HEK293 (cell line): Measurements from ENCODE around the gene RFPL1.

ENCODE experiments used
- CTCF ChIA-PET: fragments of 350-600 bp; formaldehyde crosslinking; extraction: SDS; loops from one replicate; lab custom pipeline; 2021; ENCODE audit warnings: antibody characterized with exemption; lab: Yijun Ruan, JAX
- POLR2A ChIA-PET: fragments of 300-600 bp; formaldehyde crosslinking; extraction: SDS; loops from one replicate; lab custom pipeline; 2020; ENCODE audit warnings: antibody characterized with exemption, inconsistent platforms; lab: Yijun Ruan, JAX
- H3K27ac ChIP-seq: fragments of 200-500 bp; sonication (Bioruptor generic); 2 replicates; pipeline ENCODE4 v1.5.1; 2014; ENCODE audit warnings: low read depth, low read length, control low read depth, inconsistent platforms; ENCODE audit errors: extremely low read depth
- H3K36me3 ChIP-seq, 2 experiments: fragments of 200-500 bp in 1 of 2; sonication (Bioruptor generic) in 1 of 2; 1 replicate in 1 of 2; 2 replicates in 1 of 2; pipeline ENCODE4 v1.5.1; 2014 to 2017; ENCODE audit warnings: inconsistent platforms in 2 of 2, low read length in 2 of 2; ENCODE audit not compliant: control insufficient read depth in 2 of 2, insufficient read depth in 1 of 2
- H3K4me1 ChIP-seq: fragments of 200-500 bp; sonication (Bioruptor generic); 2 replicates; pipeline ENCODE4 v1.5.1; 2014; ENCODE audit warnings: mild to moderate bottlenecking, low read length, inconsistent platforms; ENCODE audit not compliant: control insufficient read depth, insufficient read depth
- H3K4me3 ChIP-seq: 2 replicates; pipeline ENCODE4 v1.5.1; 2011; ENCODE audit warnings: low read depth, mild to moderate bottlenecking, control low read depth, low read length, moderate library complexity
- H3K9me3 ChIP-seq: fragments of 200-500 bp; sonication (Bioruptor generic); 2 replicates; pipeline ENCODE4 v1.5.1; 2014; ENCODE audit warnings: low read depth, low read length, inconsistent platforms; ENCODE audit not compliant: control insufficient read depth, insufficient read depth
- GLIS1 ChIP-seq: fragments of 450-650 bp; formaldehyde crosslinking; IDR thresholded peaks from 2 replicates; pipeline ENCODE4 v1.5.1; 2016; ENCODE audit warnings: missing biosample characterization, missing genetic modification characterization
- GLIS2 ChIP-seq: fragments of 450-650 bp; formaldehyde crosslinking; IDR thresholded peaks from 2 replicates; pipeline ENCODE4 v1.5.1; 2016; ENCODE audit warnings: missing biosample characterization, missing genetic modification characterization
- KLF1 ChIP-seq: fragments of 450-650 bp; formaldehyde crosslinking; IDR thresholded peaks from 2 replicates; pipeline ENCODE4 v1.5.1; 2016; ENCODE audit warnings: missing biosample characterization, missing genetic modification characterization
- KLF9 ChIP-seq: fragments of 450-650 bp; formaldehyde crosslinking; IDR thresholded peaks from 2 replicates; pipeline ENCODE4 v1.5.1; 2016; ENCODE audit warnings: missing biosample characterization, missing genetic modification characterization, low read depth
- RBAK ChIP-seq: fragments of 450-650 bp; formaldehyde crosslinking; IDR thresholded peaks from 2 replicates; pipeline ENCODE4 v1.5.1; 2016; ENCODE audit warnings: missing biosample characterization, missing genetic modification characterization
- SP2 ChIP-seq: fragments of 450-650 bp; formaldehyde crosslinking; IDR thresholded peaks from 2 replicates; pipeline ENCODE4 v1.5.1; 2016; ENCODE audit warnings: missing biosample characterization, missing genetic modification characterization
- SP3 ChIP-seq: fragments of 450-650 bp; formaldehyde crosslinking; IDR thresholded peaks from 2 replicates; pipeline ENCODE4 v1.5.1; 2016; ENCODE audit warnings: missing biosample characterization, missing genetic modification characterization
- ZBTB17 ChIP-seq: fragments of 450-650 bp; formaldehyde crosslinking; IDR thresholded peaks from 2 replicates; pipeline ENCODE4 v1.5.1; 2016; ENCODE audit warnings: missing biosample characterization, missing genetic modification characterization
- ZBTB7A ChIP-seq: fragments of 450-650 bp; formaldehyde crosslinking; IDR thresholded peaks from 2 replicates; pipeline ENCODE4 v1.5.1; 2016; ENCODE audit warnings: low read depth, missing biosample characterization, missing genetic modification characterization
- ZNF157 ChIP-seq: fragments of 450-650 bp; formaldehyde crosslinking; IDR thresholded peaks from 2 replicates; pipeline ENCODE4 v1.5.1; 2016; ENCODE audit warnings: missing biosample characterization, missing genetic modification characterization
- ZNF24 ChIP-seq: fragments of 450-650 bp; formaldehyde crosslinking; IDR thresholded peaks from 2 replicates; pipeline ENCODE4 v1.5.1; 2016; ENCODE audit warnings: missing biosample characterization, missing genetic modification characterization
- ZNF274 ChIP-seq, 2 experiments: fragments of 200-500 bp in 1 of 2; fragments of 450-650 bp in 1 of 2; sonication (Bioruptor generic) in 1 of 2; formaldehyde crosslinking in 1 of 2; IDR thresholded peaks; 2 replicates each; pipeline versions ENCODE4 v1.5.1 to v1.6.1; 2014 to 2016; ENCODE audit warnings: borderline replicate concordance in 1 of 2, inconsistent platforms in 1 of 2, low read length in 1 of 2, missing biosample characterization in 1 of 2, missing genetic modification characterization in 1 of 2
- ZNF335 ChIP-seq: fragments of 450-650 bp; formaldehyde crosslinking; conservative IDR thresholded peaks from 2 replicates; pipeline ENCODE4 v1.5.1; 2016; ENCODE audit warnings: missing biosample characterization, missing genetic modification characterization
- ZNF341 ChIP-seq: fragments of 450-650 bp; formaldehyde crosslinking; IDR thresholded peaks from 2 replicates; pipeline ENCODE4; 2016; ENCODE audit warnings: low read depth, missing biosample characterization, missing genetic modification characterization
- ZNF837 ChIP-seq: fragments of 450-650 bp; formaldehyde crosslinking; IDR thresholded peaks from 2 replicates; pipeline ENCODE4 v1.5.1; 2016; ENCODE audit warnings: missing biosample characterization, missing genetic modification characterization
- ZNF843 ChIP-seq: fragments of 450-650 bp; formaldehyde crosslinking; IDR thresholded peaks from 2 replicates; pipeline ENCODE4 v1.5.1; 2016; ENCODE audit warnings: missing biosample characterization, missing genetic modification characterization
- TF ChIP-seq, protein P1 (sequence below): fragments of 450-650 bp; formaldehyde crosslinking; IDR thresholded peaks from 2 replicates; pipeline ENCODE4 v1.5.1; 2016; ENCODE audit warnings: missing biosample characterization, missing genetic modification characterization
- TF ChIP-seq, protein P2 (sequence below): fragments of 450-650 bp; formaldehyde crosslinking; IDR thresholded peaks from 2 replicates; pipeline ENCODE4 v1.5.1; 2016; ENCODE audit warnings: missing biosample characterization, missing genetic modification characterization
- TF ChIP-seq, protein P3 (sequence below): fragments of 450-650 bp; formaldehyde crosslinking; IDR thresholded peaks from 2 replicates; pipeline ENCODE4 v1.5.1; 2016; ENCODE audit warnings: missing biosample characterization, missing genetic modification characterization
- TF ChIP-seq, protein P4 (sequence below): fragments of 450-650 bp; formaldehyde crosslinking; IDR thresholded peaks from 2 replicates; pipeline ENCODE4 v1.5.1; 2016; ENCODE audit warnings: missing biosample characterization, missing genetic modification characterization
- TF ChIP-seq, protein P5 (sequence below): fragments of 450-650 bp; formaldehyde crosslinking; IDR thresholded peaks from 2 replicates; pipeline ENCODE4 v1.5.1; 2016; ENCODE audit warnings: missing biosample characterization, missing genetic modification characterization

Gene RFPL1

DNA sequence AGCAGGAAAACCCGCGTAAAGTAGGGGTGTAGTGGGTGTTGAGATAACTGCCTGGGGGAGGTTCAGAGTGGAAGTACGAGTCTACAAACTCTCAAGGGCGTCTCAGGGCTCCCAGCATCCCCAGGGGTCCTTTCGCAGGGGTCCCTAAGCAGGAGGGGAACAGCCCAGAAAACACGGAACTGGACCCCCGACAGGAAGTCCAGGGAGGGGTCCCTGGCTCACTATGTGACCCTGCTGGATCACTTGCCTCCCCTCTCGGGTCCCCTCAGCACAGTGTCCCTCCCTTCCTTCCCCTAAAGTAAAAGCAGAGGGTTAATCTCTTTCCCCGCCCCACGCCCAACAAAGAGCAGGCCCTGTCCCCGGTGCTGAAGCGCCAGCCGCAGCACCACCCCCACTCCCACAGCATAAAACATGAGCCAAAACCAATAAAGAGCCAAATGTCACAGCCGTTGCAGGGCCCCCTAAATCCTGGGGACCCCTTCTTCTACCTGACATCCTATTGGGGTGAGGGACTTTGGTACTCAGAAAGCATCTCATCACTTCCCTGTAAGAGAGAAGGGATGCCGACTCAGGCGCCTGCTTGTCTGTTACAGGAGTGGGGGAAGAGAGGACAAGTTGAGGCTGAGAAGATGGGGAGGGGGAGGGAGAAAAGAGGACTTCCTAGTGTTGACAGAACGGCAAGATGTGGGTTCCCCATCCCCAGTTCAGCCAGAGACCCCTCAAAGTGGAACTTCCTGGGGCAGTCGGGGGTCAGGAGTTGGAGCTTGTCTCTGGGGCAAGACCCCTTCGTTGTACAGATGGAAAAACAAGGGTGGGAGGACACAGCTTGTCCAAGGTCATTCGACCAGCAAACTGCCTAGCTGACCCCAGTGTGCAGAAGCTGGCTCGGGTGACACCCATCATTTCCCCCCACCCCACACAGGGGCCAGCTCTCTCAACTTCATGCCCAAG lies 40.2 kb downstream of the RFPL1 start (continued):
- TF ChIP-seq ZNF837 (tag by site-specific recombination) (no peak), ZNF24 (no peak), RBAK (tag by site-specific recombination) (no peak), GLIS2 (tag by site-specific recombination) (peak; percentile 59), ZNF157 (tag by site-specific recombination) (no peak)
- TF ChIP-seq, protein P1, sequence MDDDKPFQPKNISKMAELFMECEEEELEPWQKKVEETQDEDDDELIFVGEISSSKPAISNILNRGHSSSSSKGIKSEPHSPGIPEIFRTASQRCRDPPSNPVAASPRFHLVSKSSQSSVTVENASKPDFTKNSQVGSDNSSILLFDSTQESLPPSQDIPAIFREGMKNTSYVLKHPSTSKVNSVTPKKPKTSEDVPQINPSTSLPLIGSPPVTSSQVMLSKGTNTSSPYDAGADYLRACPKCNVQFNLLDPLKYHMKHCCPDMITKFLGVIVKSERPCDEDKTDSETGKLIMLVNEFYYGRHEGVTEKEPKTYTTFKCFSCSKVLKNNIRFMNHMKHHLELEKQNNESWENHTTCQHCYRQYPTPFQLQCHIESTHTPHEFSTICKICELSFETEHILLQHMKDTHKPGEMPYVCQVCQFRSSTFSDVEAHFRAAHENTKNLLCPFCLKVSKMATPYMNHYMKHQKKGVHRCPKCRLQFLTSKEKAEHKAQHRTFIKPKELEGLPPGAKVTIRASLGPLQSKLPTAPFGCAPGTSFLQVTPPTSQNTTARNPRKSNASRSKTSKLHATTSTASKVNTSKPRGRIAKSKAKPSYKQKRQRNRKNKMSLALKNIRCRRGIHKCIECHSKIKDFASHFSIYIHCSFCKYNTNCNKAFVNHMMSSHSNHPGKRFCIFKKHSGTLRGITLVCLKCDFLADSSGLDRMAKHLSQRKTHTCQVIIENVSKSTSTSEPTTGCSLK (tag by site-specific recombination) = no peak
- TF ChIP-seq, protein P2, sequence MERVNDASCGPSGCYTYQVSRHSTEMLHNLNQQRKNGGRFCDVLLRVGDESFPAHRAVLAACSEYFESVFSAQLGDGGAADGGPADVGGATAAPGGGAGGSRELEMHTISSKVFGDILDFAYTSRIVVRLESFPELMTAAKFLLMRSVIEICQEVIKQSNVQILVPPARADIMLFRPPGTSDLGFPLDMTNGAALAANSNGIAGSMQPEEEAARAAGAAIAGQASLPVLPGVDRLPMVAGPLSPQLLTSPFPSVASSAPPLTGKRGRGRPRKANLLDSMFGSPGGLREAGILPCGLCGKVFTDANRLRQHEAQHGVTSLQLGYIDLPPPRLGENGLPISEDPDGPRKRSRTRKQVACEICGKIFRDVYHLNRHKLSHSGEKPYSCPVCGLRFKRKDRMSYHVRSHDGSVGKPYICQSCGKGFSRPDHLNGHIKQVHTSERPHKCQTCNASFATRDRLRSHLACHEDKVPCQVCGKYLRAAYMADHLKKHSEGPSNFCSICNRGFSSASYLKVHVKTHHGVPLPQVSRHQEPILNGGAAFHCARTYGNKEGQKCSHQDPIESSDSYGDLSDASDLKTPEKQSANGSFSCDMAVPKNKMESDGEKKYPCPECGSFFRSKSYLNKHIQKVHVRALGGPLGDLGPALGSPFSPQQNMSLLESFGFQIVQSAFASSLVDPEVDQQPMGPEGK (tag by site-specific recombination) = peak; percentile 11; the same call in 1 of the 2 replicates
- TF ChIP-seq, protein P3, sequence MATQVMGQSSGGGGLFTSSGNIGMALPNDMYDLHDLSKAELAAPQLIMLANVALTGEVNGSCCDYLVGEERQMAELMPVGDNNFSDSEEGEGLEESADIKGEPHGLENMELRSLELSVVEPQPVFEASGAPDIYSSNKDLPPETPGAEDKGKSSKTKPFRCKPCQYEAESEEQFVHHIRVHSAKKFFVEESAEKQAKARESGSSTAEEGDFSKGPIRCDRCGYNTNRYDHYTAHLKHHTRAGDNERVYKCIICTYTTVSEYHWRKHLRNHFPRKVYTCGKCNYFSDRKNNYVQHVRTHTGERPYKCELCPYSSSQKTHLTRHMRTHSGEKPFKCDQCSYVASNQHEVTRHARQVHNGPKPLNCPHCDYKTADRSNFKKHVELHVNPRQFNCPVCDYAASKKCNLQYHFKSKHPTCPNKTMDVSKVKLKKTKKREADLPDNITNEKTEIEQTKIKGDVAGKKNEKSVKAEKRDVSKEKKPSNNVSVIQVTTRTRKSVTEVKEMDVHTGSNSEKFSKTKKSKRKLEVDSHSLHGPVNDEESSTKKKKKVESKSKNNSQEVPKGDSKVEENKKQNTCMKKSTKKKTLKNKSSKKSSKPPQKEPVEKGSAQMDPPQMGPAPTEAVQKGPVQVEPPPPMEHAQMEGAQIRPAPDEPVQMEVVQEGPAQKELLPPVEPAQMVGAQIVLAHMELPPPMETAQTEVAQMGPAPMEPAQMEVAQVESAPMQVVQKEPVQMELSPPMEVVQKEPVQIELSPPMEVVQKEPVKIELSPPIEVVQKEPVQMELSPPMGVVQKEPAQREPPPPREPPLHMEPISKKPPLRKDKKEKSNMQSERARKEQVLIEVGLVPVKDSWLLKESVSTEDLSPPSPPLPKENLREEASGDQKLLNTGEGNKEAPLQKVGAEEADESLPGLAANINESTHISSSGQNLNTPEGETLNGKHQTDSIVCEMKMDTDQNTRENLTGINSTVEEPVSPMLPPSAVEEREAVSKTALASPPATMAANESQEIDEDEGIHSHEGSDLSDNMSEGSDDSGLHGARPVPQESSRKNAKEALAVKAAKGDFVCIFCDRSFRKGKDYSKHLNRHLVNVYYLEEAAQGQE = peak; percentile 95
- TF ChIP-seq, all 188 proteins: peak for 12

DNA sequence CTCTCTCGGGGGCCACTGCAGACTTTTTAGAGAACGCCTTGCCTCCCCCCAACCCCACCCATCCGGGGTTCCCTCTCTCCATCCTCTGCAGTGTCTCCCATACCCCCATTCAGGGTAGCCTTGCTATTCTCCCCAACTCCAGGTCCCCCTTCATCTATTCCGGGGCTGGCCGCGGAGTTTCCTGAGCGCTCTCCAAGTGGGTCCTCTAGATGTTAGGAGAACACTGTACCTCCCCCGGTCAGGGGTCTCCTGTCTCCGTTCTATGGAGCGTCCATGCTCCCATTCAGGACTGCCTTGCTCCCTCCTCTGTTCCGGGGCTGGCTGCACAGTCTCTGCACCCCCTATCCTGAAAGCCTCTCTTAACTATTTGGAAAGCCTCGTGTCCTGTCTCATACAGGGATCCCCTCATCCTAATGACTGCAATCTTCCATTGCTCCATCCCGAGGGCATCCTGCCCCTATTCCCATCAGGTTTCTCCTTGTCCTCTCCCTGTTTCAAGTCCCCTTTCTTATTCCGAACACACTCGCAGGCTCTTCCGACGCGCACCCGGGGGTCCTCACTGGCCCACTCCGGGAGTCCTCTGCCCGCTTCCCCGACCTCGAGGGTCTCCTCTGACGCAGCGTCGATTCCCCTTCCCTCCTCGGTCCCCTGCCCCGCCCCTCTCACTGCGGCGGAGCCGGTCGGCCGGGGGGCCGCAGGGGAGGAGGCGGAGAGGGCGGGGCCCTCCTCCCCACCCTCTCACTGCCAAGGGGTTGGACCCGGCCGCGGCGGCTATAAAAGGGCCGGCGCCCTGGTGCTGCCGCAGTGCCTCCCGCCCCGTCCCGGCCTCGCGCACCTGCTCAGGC lies 41.3 kb downstream of the RFPL1 start, which contains the start of gene NEFH:
Gene NEFH (plus strand): TSS at position 802 of the 845 bp plus-strand sequence. CDS start 45 bp downstream, outside the sequence.
- Histone ChIP-seq H3K4me3 (no peak within 1 kb of the TSS), H3K27ac (no peak within 1 kb of the TSS), H3K9me3 (no peaks in the 10 kb centered on the region), H3K4me1 (no peaks in the 10 kb centered on the region), H3K36me3 (no peaks in the 10 kb centered on the region)
- ChIA-PET CTCF (interaction anchor here (0.6 to 1.1 kb wide), 4 partner anchors 9 to 776 kb away, joined by 3 to 5 read pairs (median 4); no protein-coding TSS in a partner anchor), POLR2A (interaction anchor here (1.3 kb wide), 1 partner anchor 74 kb away, joined by 6 read pairs; the partner anchor contains the start of gene THOC5)
- TF ChIP-seq SP3 (tag by site-specific recombination) (peak; percentile 67), ZBTB17 (peak; percentile 48; the same call in 1 of the 2 replicates), KLF1 (tag by site-specific recombination) (peak; percentile 77), ZNF274 (IDR thresholded peaks at IDR 0.05; ENCODE audit: low read length) (no peak), ZNF274 (tag by site-specific recombination; IDR thresholded peaks at IDR 0.05; ENCODE audit: borderline replicate concordance) (no peak), ZNF335 (tag by site-specific recombination) (peak; percentile 72), ZNF843 (no peak), ZBTB7A (tag by site-specific recombination) (no peak), ZNF341 (tag by site-specific recombination) (peak; percentile 50), GLIS1 (tag by site-specific recombination) (peak; percentile 65; the same call in 1 of the 2 replicates), SP2 (tag by site-specific recombination) (peak; percentile 49), GLIS2 (tag by site-specific recombination) (peak; percentile 80), KLF9 (peak; percentile 83)
- TF ChIP-seq, protein P4, sequence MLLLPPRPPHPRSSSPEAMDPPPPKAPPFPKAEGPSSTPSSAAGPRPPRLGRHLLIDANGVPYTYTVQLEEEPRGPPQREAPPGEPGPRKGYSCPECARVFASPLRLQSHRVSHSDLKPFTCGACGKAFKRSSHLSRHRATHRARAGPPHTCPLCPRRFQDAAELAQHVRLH (tag by site-specific recombination) = no peak
- TF ChIP-seq, protein P5, sequence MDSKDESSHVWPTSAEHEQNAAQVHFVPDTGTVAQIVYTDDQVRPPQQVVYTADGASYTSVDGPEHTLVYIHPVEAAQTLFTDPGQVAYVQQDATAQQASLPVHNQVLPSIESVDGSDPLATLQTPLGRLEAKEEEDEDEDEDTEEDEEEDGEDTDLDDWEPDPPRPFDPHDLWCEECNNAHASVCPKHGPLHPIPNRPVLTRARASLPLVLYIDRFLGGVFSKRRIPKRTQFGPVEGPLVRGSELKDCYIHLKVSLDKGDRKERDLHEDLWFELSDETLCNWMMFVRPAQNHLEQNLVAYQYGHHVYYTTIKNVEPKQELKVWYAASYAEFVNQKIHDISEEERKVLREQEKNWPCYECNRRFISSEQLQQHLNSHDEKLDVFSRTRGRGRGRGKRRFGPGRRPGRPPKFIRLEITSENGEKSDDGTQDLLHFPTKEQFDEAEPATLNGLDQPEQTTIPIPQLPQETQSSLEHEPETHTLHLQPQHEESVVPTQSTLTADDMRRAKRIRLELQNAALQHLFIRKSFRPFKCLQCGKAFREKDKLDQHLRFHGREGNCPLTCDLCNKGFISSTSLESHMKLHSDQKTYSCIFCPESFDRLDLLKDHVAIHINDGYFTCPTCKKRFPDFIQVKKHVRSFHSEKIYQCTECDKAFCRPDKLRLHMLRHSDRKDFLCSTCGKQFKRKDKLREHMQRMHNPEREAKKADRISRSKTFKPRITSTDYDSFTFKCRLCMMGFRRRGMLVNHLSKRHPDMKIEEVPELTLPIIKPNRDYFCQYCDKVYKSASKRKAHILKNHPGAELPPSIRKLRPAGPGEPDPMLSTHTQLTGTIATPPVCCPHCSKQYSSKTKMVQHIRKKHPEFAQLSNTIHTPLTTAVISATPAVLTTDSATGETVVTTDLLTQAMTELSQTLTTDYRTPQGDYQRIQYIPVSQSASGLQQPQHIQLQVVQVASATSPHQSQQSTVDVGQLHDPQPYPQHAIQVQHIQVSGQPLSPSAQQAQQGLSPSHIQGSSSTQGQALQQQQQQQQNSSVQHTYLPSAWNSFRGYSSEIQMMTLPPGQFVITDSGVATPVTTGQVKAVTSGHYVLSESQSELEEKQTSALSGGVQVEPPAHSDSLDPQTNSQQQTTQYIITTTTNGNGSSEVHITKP (tag by site-specific recombination) = peak; percentile 88
